ENCODE data around the gene SIMC1.

GRCh38 chr5:176203086-176203485 lies 35.1 kb upstream of the SIMC1 start:
- no peak for TF ChIP-seq CTCF (IDR thresholded peaks at IDR 0.05)
- TF ChIP-seq EZH2phosphoT487 (IDR thresholded peaks at IDR 0.05), result no peak
